Stimulated activated memory B cell treated with anti-CD40 and anti-IgM and Interleukin-4, amounts not matched to agents 10 μg/mL and 1 μg/mL and 100 μg/mL, for 72 hours (primary cell): Measurements from ENCODE around the gene CEP295NL.
A peak's percentile ranks its signal among the peaks of the same experiment; 100 is the strongest.
"Not testable (repeated sequence)": the region's sequence is repeated elsewhere in the genome, so short reads cannot be mapped to it uniquely, and the experiment has no call there.

Source experiments
- ATAC-seq: fragments of 150-1000 bp; cut with Tn5 transposase; 2 replicates; pipeline ENCODE4 v1.10.0; 2021
- H3K27ac Mint-ChIP-seq: one replicate; pipeline ENCODE4 v1.8.0; 2022; ENCODE audit warnings: mild to moderate bottlenecking, mixed read lengths
- H3K27me3 Mint-ChIP-seq: one replicate; pipeline ENCODE4 v1.8.0; 2022; ENCODE audit warnings: mixed read lengths
- H3K36me3 Mint-ChIP-seq: one replicate; pipeline ENCODE4 v1.8.0; 2022; ENCODE audit warnings: mixed read lengths
- H3K4me1 Mint-ChIP-seq: one replicate; pipeline ENCODE4 v1.8.0; 2022; ENCODE audit warnings: mixed read lengths
- H3K4me3 Mint-ChIP-seq: one replicate; pipeline ENCODE4 v1.8.0; 2022; ENCODE audit warnings: mild to moderate bottlenecking, moderate library complexity, mixed read lengths
- H3K9me3 Mint-ChIP-seq: one replicate; pipeline ENCODE4 v1.8.0; 2022; ENCODE audit warnings: mixed read lengths

CEP295NL gene

DNA sequence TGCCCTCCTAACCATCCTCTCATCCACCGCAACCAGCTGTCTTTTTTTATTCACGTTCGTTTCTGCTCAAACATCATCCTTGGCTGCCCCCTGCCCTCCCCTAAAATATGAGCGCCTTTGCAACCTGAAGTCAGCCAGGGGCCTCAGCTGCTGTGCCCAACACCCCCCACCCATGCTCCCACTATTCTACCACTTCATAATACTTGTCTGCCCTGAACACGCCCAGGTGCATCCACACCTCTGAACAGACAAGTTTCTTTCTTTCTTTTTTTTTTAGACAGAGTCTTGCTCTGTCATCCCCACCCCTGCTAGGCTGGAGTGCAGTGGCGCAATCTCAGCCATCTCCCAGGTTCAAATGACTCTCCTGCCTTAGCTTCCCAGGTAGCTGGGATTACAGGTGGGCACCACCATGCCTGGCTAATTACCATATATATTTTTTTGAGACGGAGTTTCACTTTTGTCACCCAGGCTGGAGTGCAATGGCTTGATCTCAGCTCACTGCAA lies 26.9 kb downstream of the CEP295NL start:
- H3K9me3 Mint-ChIP-seq = no peaks in the 10 kb centered on the region
- peaks cover 33% of the 10 kb centered on the region for H3K4me1 Mint-ChIP-seq
- H3K27me3 Mint-ChIP-seq = peaks cover 44% of the 10 kb centered on the region
- no peak overlapping the region for H3K4me3 Mint-ChIP-seq
- ATAC-seq = no peak
- H3K27ac Mint-ChIP-seq = peak overlapping the region; percentile 18
- H3K36me3 Mint-ChIP-seq = no peaks in the 10 kb centered on the region

DNA sequence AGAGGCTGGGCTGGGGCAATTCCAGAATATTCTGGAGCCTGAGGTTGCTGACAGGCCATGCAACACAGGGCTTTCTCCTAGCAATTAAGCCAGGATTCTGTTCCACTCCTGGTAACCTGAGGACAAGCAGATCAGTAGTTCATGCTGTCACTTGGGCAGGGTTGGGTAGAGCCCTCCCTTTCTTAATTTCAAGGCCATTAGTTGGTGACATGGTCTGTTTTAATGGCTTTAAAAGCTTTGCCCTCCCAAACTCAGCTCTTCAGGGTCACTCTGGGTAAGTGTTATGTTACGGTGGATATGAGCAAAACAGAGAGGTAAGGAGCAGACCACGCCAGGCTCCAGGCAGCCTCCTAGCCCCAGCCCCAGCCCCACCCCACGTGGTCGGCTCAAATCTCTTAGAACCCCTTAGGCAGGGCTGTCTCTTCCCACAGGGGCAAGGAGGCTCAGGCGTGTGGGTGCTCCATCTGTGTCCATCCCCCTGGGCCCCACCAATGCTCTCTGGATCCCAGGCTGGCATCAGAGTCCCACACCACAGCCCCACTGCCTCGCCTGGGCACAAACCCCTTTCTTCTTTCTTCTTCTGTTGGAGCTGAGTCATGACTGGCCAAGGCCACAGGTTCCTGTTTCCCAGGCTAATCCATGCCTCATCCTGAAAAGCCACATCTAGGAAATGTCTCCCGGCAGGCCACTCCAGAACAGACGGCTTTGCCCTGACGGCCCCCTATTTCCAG lies 27.5 kb downstream of the CEP295NL start:
- H3K4me1 Mint-ChIP-seq = peaks cover 33% of the 10 kb centered on the region
- peaks cover 44% of the 10 kb centered on the region for H3K27me3 Mint-ChIP-seq
- no peak for ATAC-seq
- no peaks in the 10 kb centered on the region for H3K9me3 Mint-ChIP-seq
- H3K4me3 Mint-ChIP-seq = no peak overlapping the region
- H3K36me3 Mint-ChIP-seq = no peaks in the 10 kb centered on the region
- peak overlapping the region; percentile 18 for H3K27ac Mint-ChIP-seq

DNA sequence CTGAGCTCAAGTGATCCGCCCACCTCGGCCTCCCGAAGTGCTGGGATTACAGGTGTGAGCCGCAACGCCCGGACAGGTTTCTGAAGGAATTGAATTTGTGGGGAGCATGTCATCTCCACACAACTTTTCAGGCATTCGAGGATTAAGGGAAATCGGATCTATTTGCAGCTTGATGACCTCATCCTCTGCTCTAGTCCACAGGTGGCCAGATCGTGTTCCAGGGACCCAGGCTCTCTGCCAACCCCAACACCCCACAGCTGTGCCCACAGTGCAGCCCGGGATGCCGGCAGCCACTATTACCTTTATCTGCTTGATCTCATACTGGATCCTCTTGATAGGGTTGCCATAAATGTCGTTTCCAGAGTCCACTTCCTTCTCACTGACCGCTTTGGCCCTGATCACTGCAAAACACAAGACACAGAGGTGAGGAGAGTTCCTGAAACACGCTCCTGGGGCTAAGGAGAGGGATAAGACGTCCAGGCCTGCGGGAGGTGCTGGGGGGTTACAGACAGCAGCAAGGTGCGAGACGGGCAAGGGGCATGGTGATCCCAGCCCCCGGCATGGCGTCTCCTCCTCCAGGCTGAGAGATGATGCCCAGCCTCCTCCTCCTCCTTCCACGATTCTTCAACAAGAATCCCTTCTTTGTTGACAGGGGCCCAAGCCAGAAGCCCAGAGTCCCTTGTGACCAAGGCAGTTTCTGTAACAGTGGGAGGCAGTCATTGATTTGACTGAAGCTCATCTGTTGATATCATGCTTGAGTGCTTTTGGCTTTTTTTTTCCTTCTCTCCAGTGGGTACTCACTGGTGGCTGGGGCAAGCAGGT lies 29.3 kb downstream of the CEP295NL start:
- Mint-ChIP-seq H3K36me3 (peaks cover 6% of the 10 kb centered on the region), H3K9me3 (no peaks in the 10 kb centered on the region), H3K27ac (no peak overlapping the region), H3K4me1 (peaks cover 17% of the 10 kb centered on the region), H3K4me3 (no peak overlapping the region), H3K27me3 (peaks cover 28% of the 10 kb centered on the region)
- ATAC-seq = no peak

DNA sequence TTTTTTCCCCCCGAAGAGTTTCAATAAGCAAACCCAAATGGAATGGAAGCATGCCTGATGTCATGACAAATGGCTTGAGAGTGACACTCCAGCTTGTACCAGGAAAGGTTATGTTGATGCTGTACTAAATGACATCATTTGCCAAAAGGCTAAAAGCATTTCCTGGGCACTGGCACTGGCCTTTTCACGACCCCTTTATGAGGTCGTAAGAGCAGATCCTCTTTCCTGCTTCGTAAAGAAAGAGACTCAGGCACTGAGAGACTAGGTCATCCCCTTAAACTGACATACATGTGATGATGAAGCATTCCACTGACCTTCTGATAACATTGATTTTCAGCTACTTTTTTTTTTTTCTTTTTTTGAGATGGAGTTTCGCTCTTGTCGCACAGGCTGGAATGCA lies 30.5 kb downstream of the CEP295NL start:
- Mint-ChIP-seq H3K4me1 (peaks cover 16% of the 10 kb centered on the region), H3K27me3 (peaks cover 22% of the 10 kb centered on the region), H3K4me3 (no peak overlapping the region), H3K36me3 (peaks cover 6% of the 10 kb centered on the region), H3K27ac (no peak overlapping the region), H3K9me3 (no peaks in the 10 kb centered on the region)
- ATAC-seq = no peak

DNA sequence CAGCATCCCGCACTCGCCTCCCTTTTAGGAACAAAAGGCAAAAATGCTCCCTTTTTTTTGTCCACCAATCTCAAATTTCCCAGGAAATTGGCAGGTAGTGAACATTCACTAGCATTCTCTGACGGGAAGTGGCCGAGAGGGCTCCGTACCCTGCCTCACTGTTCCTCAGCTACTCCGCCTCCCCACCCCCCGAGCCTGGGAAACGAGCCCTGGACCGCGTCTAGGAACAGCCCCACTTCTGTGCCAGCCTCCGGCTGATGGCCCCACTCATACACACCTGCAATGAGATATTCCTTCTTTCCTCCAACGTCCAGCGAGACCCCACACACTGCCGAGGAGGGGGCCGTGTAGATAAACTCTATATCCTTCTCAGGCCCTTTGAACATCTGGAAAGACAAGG lies 32.4 kb downstream of the CEP295NL start:
- H3K9me3 Mint-ChIP-seq = no peaks in the 10 kb centered on the region
- ATAC-seq = no peak
- peaks cover 10% of the 10 kb centered on the region for H3K4me1 Mint-ChIP-seq
- peaks cover 6% of the 10 kb centered on the region for H3K36me3 Mint-ChIP-seq
- no peak overlapping the region for H3K27ac Mint-ChIP-seq
- peaks cover 9% of the 10 kb centered on the region for H3K27me3 Mint-ChIP-seq
- no peak overlapping the region for H3K4me3 Mint-ChIP-seq

DNA sequence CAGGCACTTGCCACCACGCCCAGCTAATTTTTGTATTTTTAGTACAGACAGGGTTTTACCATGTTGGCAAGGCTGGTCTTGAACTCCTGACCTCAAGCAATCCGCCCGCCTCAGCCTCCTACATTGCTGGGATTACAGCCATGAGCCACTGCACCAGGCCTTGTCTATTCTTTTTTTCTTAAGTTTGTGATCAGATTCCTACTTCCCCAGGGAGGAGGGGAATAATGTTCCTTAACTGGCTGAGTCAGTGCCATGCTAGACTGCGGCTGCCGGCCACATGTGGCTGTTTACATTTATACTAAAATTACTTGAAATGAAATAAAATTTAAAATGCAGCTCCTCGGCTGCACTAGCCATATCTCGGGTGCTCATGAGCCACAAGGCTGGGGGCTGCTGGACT lies 34.6 kb downstream of the CEP295NL start:
- no peak for ATAC-seq
- Mint-ChIP-seq H3K4me3 (no peak overlapping the region), H3K27me3 (peaks cover 10% of the 10 kb centered on the region), H3K4me1 (no peaks in the 10 kb centered on the region), H3K9me3 (no peaks in the 10 kb centered on the region), H3K27ac (no peak overlapping the region), H3K36me3 (peaks cover 16% of the 10 kb centered on the region)

DNA sequence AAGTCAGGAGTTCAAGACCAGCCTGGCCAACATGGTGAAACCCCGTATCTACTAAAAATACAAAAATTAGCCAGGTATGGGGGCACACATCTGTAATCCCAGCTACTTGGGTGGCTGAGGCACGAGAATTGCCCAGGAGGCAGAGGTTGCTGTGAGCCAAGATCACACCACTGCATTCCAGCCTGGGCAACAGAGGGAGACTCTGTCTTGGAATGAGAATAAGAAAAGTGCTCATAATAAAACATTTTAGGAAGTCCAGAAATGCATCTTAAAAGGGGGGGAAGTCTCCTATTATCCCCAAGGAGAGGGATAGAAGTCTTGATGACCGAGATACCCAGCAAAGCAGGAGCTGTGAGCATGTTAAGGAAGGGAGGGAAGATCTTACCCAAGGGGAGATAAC lies 36.0 kb downstream of the CEP295NL start:
- not testable (repeated sequence) for H3K4me1 Mint-ChIP-seq, ATAC-seq, H3K4me3 Mint-ChIP-seq, H3K27ac Mint-ChIP-seq, H3K9me3 Mint-ChIP-seq
- Mint-ChIP-seq H3K27me3 (peaks cover 10% of the 10 kb centered on the region), H3K36me3 (peaks cover 16% of the 10 kb centered on the region)

DNA sequence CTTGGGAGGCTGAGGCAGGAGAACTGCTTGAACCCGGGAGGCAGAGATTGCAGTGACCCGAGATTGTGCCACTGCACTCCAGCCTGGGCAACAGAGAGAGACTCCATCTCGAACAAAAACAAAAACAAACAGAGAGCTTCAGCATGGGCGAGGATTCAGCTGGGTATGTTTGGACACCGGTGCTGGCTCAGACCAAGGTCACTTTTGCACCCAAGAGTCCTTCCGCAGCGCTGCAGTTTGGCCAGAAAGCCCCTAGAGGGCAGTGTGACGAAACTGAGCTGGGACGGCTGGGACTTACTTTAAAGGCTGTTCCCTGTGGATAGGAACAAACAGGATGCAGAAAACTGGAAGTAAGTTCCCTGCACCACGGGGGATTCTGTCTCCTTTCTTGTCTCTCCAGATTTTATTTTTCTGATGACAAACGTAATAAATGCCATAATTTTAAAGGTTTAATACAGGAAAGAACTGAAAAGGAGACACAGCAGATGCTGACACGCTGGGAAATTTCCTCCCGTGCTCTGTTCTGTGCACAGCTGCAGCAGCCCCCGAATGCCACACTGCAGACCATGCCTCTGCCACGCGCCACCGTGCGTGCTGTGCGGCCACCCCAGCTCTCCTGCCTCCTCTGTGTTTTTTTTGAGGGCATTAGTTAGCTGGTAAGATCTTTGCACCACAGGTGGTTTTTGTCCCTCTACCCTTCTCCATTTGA lies 37.2 kb downstream of the CEP295NL start:
- H3K27me3 Mint-ChIP-seq = peaks cover 10% of the 10 kb centered on the region
- no peak for ATAC-seq
- peaks cover 16% of the 10 kb centered on the region for H3K36me3 Mint-ChIP-seq
- H3K4me1 Mint-ChIP-seq = no peaks in the 10 kb centered on the region
- no peaks in the 10 kb centered on the region for H3K9me3 Mint-ChIP-seq
- H3K27ac Mint-ChIP-seq = no peak overlapping the region
- no peak overlapping the region for H3K4me3 Mint-ChIP-seq

DNA sequence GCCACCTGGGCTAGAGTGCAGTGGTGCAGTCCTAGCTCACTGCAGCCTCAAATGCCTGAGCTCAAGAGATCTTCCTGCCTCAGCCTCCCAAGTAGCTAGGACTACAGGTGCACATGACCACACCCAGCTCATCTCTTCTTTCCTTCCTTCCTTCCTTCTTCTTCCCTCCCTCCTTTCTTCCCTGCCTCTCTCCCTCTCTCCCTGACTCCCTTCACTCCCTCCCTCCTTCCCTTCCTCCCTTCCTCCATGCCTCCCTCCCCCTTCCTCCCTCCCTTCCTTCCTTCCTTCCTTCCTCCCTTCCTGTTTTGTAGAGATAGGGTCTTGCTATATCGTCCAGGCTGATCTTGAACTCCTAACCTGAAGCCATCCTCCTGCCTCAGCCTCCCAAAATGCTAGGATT lies 38.9 kb downstream of the CEP295NL start:
- Mint-ChIP-seq H3K27ac (no peak overlapping the region), H3K4me3 (no peak overlapping the region), H3K27me3 (peaks cover 10% of the 10 kb centered on the region), H3K36me3 (peaks cover 10% of the 10 kb centered on the region), H3K4me1 (no peaks in the 10 kb centered on the region), H3K9me3 (no peaks in the 10 kb centered on the region)
- ATAC-seq = no peak

DNA sequence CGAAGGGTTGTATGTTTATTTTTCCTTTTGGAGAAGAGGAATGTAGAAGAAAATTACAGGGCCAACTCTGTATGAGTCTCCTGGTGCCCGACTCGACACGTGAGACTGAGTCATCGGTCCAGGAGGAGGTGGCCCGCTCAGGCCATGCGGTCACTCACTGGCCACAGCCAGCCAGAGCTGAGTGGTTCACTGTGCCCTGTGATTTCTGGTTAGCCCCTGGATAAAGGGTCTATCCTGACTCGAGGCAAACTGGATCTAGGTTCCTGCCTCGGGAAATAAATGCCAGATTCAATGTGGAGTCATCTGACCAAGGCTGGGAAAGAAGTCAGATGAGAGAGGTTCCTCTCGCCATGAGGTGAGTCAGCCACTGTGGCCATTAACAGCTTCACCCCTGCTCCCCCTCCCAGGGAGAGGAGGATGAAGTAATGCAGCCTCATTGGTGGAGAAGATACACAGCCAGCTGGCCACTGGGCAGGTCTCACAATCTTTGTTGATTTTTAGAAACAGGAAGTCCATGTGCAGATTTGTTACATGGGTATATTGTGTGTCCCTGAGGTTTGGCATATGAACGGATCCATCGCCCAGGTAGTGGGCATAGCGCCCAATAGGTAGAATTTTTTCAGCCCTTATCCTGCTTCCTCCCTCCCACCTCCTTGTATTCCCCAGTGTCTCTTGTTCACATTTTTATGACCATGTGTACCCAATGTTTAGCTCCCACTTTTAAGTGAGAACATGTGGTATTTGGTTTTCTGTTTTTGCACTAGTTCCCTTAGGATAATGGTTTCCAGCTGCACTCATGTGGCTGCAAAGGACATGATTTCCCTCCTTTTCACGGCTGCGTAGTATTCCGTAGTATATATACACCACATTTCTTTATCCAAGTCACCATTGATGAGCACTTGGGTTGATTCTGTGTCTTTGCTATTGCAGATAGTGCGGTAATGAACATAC lies 40.7 kb downstream of the CEP295NL start:
- Mint-ChIP-seq H3K4me1 (no peaks in the 10 kb centered on the region), H3K4me3 (no peak overlapping the region), H3K36me3 (peaks cover 10% of the 10 kb centered on the region), H3K9me3 (no peaks in the 10 kb centered on the region), H3K27ac (no peak overlapping the region), H3K27me3 (peaks cover 10% of the 10 kb centered on the region)
- no peak for ATAC-seq

DNA sequence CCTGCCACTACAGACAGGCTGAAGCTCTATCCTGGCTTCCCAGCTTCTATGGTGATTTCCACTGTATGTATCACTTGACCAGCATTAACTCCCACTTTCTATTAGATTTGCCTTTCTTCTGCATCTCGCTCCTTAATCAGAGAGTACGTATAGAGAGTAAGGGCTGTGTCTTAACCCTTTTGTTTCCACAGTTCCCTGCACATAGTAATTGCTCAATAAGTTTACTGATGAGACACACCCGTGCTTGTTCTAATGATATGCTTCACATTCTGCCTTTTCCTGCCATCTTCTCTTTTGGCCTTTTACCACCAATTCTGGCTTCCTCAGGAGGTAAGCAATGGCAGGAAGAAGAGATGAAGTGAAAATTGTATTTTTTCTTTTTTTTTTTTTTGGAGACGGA lies 41.8 kb downstream of the CEP295NL start:
- Mint-ChIP-seq H3K4me3 (no peak overlapping the region), H3K9me3 (no peaks in the 10 kb centered on the region), H3K27ac (no peak overlapping the region), H3K36me3 (peaks cover 10% of the 10 kb centered on the region), H3K27me3 (peaks cover 10% of the 10 kb centered on the region), H3K4me1 (no peaks in the 10 kb centered on the region)
- ATAC-seq = no peak

DNA sequence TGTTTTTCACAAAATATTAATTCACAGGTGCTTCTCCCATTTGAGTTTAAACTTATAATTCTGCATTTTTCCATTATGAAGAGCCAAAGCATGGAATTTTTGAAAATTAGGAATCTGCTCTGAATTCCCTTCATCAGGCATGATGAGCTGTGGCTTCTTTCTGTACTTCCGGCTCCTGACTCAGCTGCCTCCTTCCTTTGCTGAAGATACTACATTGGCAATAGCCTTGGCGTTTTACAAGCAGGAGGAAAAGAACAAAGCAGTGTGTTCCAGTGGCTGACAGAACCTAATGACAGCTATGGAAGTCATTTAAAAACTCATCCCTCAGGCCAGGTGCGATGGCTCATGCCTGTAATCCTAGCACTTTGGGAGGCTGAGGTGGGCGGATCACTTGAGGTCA lies 44.0 kb downstream of the CEP295NL start:
- Mint-ChIP-seq H3K9me3 (no peaks in the 10 kb centered on the region), H3K36me3 (peaks cover 7% of the 10 kb centered on the region), H3K27ac (no peak overlapping the region), H3K27me3 (peaks cover 7% of the 10 kb centered on the region), H3K4me1 (no peaks in the 10 kb centered on the region), H3K4me3 (no peak overlapping the region)
- ATAC-seq = no peak

DNA sequence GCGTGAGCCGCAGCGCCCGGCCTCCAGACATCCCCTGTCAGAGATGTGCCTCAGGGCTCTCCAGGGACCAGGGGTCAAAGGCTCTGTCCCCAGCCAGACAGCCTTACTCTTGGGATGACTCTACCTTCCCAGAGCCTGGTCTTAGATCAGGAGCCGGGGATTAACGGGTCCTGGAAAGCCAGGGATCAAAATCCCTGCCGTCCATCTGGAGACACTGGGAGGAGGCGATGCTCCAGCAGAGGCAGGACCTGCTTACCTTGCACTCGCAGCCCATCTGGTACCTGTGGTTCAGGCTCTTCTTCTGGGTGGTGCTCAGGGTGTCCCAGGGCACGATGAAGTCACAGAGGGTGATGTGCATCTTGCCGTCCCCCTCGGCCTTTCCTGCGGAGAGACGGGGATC lies 45.7 kb downstream of the CEP295NL start:
- Mint-ChIP-seq H3K27me3 (no peaks in the 10 kb centered on the region), H3K27ac (no peak overlapping the region), H3K9me3 (no peaks in the 10 kb centered on the region), H3K4me3 (no peak overlapping the region), H3K4me1 (no peaks in the 10 kb centered on the region), H3K36me3 (no peaks in the 10 kb centered on the region)
- no peak for ATAC-seq

DNA sequence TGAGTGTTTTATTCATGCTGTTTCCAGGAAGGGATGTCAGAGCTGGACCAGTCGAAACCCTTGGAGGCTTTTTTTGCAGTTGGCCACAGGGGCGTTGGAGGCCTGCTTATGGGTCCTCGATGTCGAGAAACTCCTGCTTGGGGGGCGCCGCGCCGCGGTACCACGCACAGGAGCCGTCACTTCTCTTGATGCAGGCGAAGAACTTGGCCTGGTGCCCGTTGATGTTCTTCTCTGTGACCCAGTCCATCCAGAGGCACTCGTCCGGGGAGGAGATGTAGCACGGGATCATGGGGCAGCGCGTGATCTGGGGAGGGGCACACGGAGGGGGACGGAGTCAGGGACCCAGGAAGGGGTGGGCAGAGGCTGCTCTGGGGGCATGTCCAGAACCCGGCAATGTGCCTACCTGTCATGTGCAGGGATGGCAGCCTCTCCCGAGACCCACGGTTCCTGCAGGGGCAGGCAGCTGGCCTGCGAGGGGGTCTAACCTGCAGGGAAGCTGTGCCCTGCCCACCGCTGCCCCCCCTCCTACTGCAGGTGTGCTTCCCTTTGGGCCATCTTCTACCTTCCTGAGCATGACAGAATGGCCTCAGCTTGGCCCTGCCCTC lies 47.3 kb downstream of the CEP295NL start:
- Mint-ChIP-seq H3K4me3 (no peak overlapping the region), H3K4me1 (no peaks in the 10 kb centered on the region), H3K36me3 (no peaks in the 10 kb centered on the region), H3K27ac (no peak overlapping the region), H3K9me3 (no peaks in the 10 kb centered on the region), H3K27me3 (no peaks in the 10 kb centered on the region)
- ATAC-seq = peak; percentile 20
